ENCODE data around the gene MTMR11. TPM values are rescaled to one million over a fixed set of nuclear protein-coding genes. Genes with fewer than 3 reads are reported as not detected.

The MTMR11 gene
- total and polyA plus RNA-seq, 2 donors (not counting 1 experiment from before 2014, with no cell fraction given): 0.91 TPM; not detected in 1

- H3K9me3 ChIP-seq (ENCODE audit: control extremely low read depth in 1 of 3, control insufficient read depth in 2 of 3, insufficient read depth in 1 of 3, low read length in 2 of 3): no peaks in the 10 kb centered on the region
- H3K36me3 ChIP-seq (replicated peaks in 1 of 2; ENCODE audit: control extremely low read depth in 1 of 2, control insufficient read depth in 1 of 2, extremely low read depth in 1 of 2, insufficient read depth in 2 of 2, low read length in 1 of 2): peaks cover 0 to 4% of the 10 kb centered on the region in 2 experiments
- H3K79me2 ChIP-seq (ENCODE audit: control insufficient read depth, insufficient read depth, low read length): peaks cover 37% of the 10 kb centered on the region
- Mint-ChIP-seq H3K4me3 (no peak overlapping the region), H3K27me3 (no peaks in the 10 kb centered on the region), H3K27ac (no peak overlapping the region), H3K9me3 (ENCODE audit: insufficient read depth) (no peaks in the 10 kb centered on the region), H3K4me1 (peaks cover 10% of the 10 kb centered on the region)
- ATAC-seq (ENCODE audit: low read depth): no peak
- H3K27ac ChIP-seq (ENCODE audit: low read length in 2 of 2): no peak overlapping the region
- no peak for TF ChIP-seq EZH2 (IDR thresholded peaks at IDR 0.05; ENCODE audit: borderline replicate concordance, insufficient read depth, low read depth, low read length, poor library complexity, severe bottlenecking)
- TF ChIP-seq CTCF (IDR thresholded peaks at IDR 0.05): no peak
- H3K4me2 ChIP-seq (replicated peaks; ENCODE audit: low read depth, low read length, poor library complexity, severe bottlenecking): no peak overlapping the region
- CTCF ChIA-PET: no interaction called here
- peaks cover 11% of the 10 kb centered on the region for H4K20me1 ChIP-seq (ENCODE audit: control insufficient read depth, insufficient read depth, low read length, poor library complexity, severe bottlenecking)
- intact Hi-C loops (cut with micrococcal nuclease): no loop called here
- H3K27me3 ChIP-seq (replicated peaks in 1 of 4; ENCODE audit: control extremely low read depth in 1 of 4, control insufficient read depth in 3 of 4, insufficient read depth in 4 of 4, low read length in 3 of 4): no peaks in the 10 kb centered on the region
- POLR2A ChIA-PET: no interaction called here
- H3K9ac ChIP-seq (ENCODE audit: low read length): no peak overlapping the region
- no peak overlapping the region for H3K4me3 ChIP-seq (ENCODE audit: control extremely low read depth in 1 of 5, extremely low read depth in 1 of 5, insufficient read depth in 1 of 5, low read depth in 2 of 5, low read length in 4 of 5)
- 100% methylated on average over 1 of the region's 1 CpG for WGBS (ENCODE audit: insufficient coverage)
- H2AFZ ChIP-seq (ENCODE audit: insufficient read depth, low read depth, low read length, poor library complexity, severe bottlenecking): no peak overlapping the region
- no peak for DNase-seq
- H3K4me1 ChIP-seq (ENCODE audit: control insufficient read depth in 2 of 2, insufficient read depth in 2 of 2, low read length in 2 of 2): peaks cover 9 to 11% of the 10 kb centered on the region in 2 donors
Measured at GRCh38 chr1:149879556-149879955, 57.1 kb downstream of the MTMR11 start.

Other genes with a start within 250 kb of the MTMR11 start
- gene FCGR1A, start 154.2 kb downstream of the MTMR11 start, total RNA-seq: not detected in 2 replicates
- 0.10 TPM in 1 of 2 replicates, not detected in the other for gene FCGR1A, start 154.2 kb downstream of the MTMR11 start, polyA plus RNA-seq
- 15.9 and 16.7 TPM in 2 replicates for gene BOLA1, start 37.3 kb downstream of the MTMR11 start, total RNA-seq
- gene BOLA1, start 37.3 kb downstream of the MTMR11 start, polyA plus RNA-seq: 6.9 and 15.0 TPM in 2 replicates
- gene SV2A, start 19.0 kb downstream of the MTMR11 start, total RNA-seq: 0.07 and 0.10 TPM in 2 replicates
- 0.23 and 0.24 TPM in 2 replicates for gene SV2A, start 19.0 kb downstream of the MTMR11 start, polyA plus RNA-seq
- 59.7 and 60.1 TPM in 2 replicates for gene SF3B4, start 9.1 kb downstream of the MTMR11 start, total RNA-seq
- gene SF3B4, start 9.1 kb downstream of the MTMR11 start, polyA plus RNA-seq: 22.6 and 26.1 TPM in 2 replicates
- gene OTUD7B, start 73.8 kb upstream of the MTMR11 start, total RNA-seq: 3.3 and 4.1 TPM in 2 replicates
- 0.25 and 0.40 TPM in 2 replicates for gene OTUD7B, start 73.8 kb upstream of the MTMR11 start, polyA plus RNA-seq
- 49.1 and 50.0 TPM in 2 replicates for gene VPS45, start 130.9 kb upstream of the MTMR11 start, total RNA-seq
- 23.4 TPM in 2 replicates for gene VPS45, start 130.9 kb upstream of the MTMR11 start, polyA plus RNA-seq
- 182 and 186 TPM in 2 replicates for gene PLEKHO1, start 213.0 kb upstream of the MTMR11 start, total RNA-seq
- gene PLEKHO1, start 213.0 kb upstream of the MTMR11 start, polyA plus RNA-seq: 111 and 129 TPM in 2 replicates